Activated CD4-positive, CD25-positive, alpha-beta regulatory T cell treated with anti-CD3 and anti-CD28 coated beads, Interleukin-2, amount 50 U/mL, for 72 hours (primary cell): Measurements from ENCODE around the gene CD209.
"Not testable (repeated sequence)": the region's sequence is repeated elsewhere in the genome, so short reads cannot be mapped to it uniquely, and the experiment has no call there.

Experiments used
- DNase-seq: peaks from one replicate; pipeline ENCODE4 v3.0.0; 2021

The CD209 gene

GRCh38 chr19:7766535-7766934, 19.2 kb upstream of the CD209 start:
- DNase-seq, result no peak

GRCh38 chr19:7765043-7765442, 17.7 kb upstream of the CD209 start:
- not testable (repeated sequence) for DNase-seq

- not testable (repeated sequence) for DNase-seq
Observed at GRCh38 chr19:7764157-7764556, 16.8 kb upstream of the CD209 start.

- no peak for DNase-seq
Observed at GRCh38 chr19:7763696-7764095, 16.4 kb upstream of the CD209 start.

GRCh38 chr19:7762719-7763293, 15.5 kb upstream of the CD209 start, which contains the start of gene CLEC4M:
Gene CLEC4M (plus strand): TSS chr19:7763243. CDS start chr19:7763267, 24 bp downstream.
- no peak for DNase-seq

GRCh38 chr19:7759156-7759555, 11.8 kb upstream of the CD209 start:
- no peak for DNase-seq

GRCh38 chr19:7757358-7757757, 10.0 kb upstream of the CD209 start:
- no peak for DNase-seq

- no peak for DNase-seq
Observed at GRCh38 chr19:7756258-7756657, 8.9 kb upstream of the CD209 start.

- DNase-seq, result peak; percentile 41
Observed at GRCh38 chr19:7751157-7751783, 3.9 kb upstream of the CD209 start.

- DNase-seq, result peak; percentile 1
Observed at GRCh38 chr19:7748756-7749155, 1.4 kb upstream of the CD209 start.

- no peak for DNase-seq
Observed at GRCh38 chr19:7748171-7748570, 837 bp upstream of the CD209 start.

- DNase-seq, result not testable (repeated sequence)
Observed at GRCh38 chr19:7746306-7746705, 1.0 kb downstream of the CD209 start.

GRCh38 chr19:7744871-7745650, 2.3 kb downstream of the CD209 start:
- no peak for DNase-seq

- DNase-seq, result no peak
Observed at GRCh38 chr19:7744199-7744786, 3.0 kb downstream of the CD209 start.

GRCh38 chr19:7743425-7743841, 3.9 kb downstream of the CD209 start:
- no peak for DNase-seq

- no peak for DNase-seq
Observed at GRCh38 chr19:7742991-7743390, 4.3 kb downstream of the CD209 start.

GRCh38 chr19:7742575-7742974, 4.8 kb downstream of the CD209 start:
- no peak for DNase-seq

- DNase-seq, result no peak
Observed at GRCh38 chr19:7740682-7741054, 6.7 kb downstream of the CD209 start.

GRCh38 chr19:7739801-7740681, 7.3 kb downstream of the CD209 start:
- DNase-seq, result no peak

- DNase-seq, result no peak
Observed at GRCh38 chr19:7739211-7739755, 8.1 kb downstream of the CD209 start.

- DNase-seq, result no peak
Observed at GRCh38 chr19:7738023-7738422, 9.3 kb downstream of the CD209 start.

GRCh38 chr19:7737215-7737614, 10.1 kb downstream of the CD209 start:
- no peak for DNase-seq
